Measurements from ENCODE around the gene GATA5. TPM values are rescaled to one million over a fixed set of nuclear protein-coding genes. Genes with fewer than 3 reads are reported as not detected.

Gene GATA5
- total RNA-seq, 1 experiment from 2014 or later: 0.18 TPM

DNA sequence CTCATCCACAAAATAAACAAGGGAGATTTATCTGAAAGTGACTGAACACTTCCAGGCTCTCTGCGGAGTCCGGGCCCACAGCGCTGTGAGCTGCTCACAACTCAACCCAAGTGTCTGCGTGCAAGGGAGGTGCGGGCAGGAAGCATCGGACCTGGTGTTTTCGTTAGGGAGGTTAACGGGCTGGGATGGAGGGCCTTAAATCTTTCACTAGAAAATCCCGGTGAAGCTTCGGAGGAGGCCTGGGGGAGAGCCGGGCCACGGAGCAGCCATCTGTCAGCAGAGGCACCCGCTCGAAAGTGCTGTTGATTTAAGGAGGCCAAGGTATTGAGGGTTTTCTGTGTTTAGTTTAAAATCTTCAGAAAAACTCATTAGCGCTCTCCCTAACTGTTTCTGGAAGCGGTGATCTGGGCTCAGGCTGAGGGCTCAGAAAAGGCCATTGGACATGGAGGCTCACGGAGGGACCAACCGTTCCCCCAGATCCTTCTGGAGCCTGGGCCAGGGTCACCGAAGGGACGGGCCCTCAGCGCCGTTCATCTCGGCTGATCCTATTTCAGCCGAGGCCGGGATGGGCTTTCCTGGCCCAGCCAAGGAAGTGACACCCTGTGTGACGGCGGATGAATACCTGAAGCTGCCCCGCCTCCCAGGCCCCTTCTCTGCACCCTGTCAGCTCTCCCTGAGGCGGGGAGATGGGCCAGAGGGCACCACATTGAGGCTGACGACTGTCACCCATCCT, 20.7 kb downstream of the GATA5 start:
- Histone ChIP-seq H3K9ac (ENCODE audit: low read length) (no peak overlapping the region), H3K4me1 (ENCODE audit: insufficient read depth, low read length) (no peaks in the 10 kb centered on the region), H3K27ac (ENCODE audit: low read length) (no peak overlapping the region), H3K9me3 (ENCODE audit: low read length) (no peaks in the 10 kb centered on the region), H3K79me2 (ENCODE audit: low read length) (no peaks in the 10 kb centered on the region), H2AFZ (ENCODE audit: low read length) (no peak overlapping the region), H4K20me1 (ENCODE audit: low read length) (no peaks in the 10 kb centered on the region), H3K4me2 (ENCODE audit: low read length) (no peak overlapping the region), H3F3A (ENCODE audit: low read length, unreplicated experiment) (no peaks in the 10 kb centered on the region), H3K4me3 (ENCODE audit: low read length) (no peak overlapping the region), H3K9me2 (replicated peaks; ENCODE audit: low read length) (no peaks in the 10 kb centered on the region), H3K27me3 (ENCODE audit: low read length) (no peaks in the 10 kb centered on the region), H3K36me3 (ENCODE audit: low read depth, low read length) (no peaks in the 10 kb centered on the region)
- intact Hi-C loops (cut with micrococcal nuclease): no loop called here
- TF ChIP-seq EZH2 (IDR thresholded peaks at IDR 0.05; ENCODE audit: low read length, unreplicated experiment) (no peak), EZH2phosphoT487 (IDR thresholded peaks at IDR 0.05; ENCODE audit: borderline replicate concordance, low read length) (no peak)
- TF ChIP-seq, protein P1, sequence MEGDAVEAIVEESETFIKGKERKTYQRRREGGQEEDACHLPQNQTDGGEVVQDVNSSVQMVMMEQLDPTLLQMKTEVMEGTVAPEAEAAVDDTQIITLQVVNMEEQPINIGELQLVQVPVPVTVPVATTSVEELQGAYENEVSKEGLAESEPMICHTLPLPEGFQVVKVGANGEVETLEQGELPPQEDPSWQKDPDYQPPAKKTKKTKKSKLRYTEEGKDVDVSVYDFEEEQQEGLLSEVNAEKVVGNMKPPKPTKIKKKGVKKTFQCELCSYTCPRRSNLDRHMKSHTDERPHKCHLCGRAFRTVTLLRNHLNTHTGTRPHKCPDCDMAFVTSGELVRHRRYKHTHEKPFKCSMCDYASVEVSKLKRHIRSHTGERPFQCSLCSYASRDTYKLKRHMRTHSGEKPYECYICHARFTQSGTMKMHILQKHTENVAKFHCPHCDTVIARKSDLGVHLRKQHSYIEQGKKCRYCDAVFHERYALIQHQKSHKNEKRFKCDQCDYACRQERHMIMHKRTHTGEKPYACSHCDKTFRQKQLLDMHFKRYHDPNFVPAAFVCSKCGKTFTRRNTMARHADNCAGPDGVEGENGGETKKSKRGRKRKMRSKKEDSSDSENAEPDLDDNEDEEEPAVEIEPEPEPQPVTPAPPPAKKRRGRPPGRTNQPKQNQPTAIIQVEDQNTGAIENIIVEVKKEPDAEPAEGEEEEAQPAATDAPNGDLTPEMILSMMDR (conservative IDR thresholded peaks at IDR 0.05; ENCODE audit: low read depth, low read length): no peak
- ChIA-PET POLR2A (ENCODE audit: unreplicated experiment) (no interaction called here), CTCF (no interaction called here)
- ATAC-seq (no peak), DNase-seq (no peak)
- BruUV-seq (replicated peaks): no TSS peak

DNA sequence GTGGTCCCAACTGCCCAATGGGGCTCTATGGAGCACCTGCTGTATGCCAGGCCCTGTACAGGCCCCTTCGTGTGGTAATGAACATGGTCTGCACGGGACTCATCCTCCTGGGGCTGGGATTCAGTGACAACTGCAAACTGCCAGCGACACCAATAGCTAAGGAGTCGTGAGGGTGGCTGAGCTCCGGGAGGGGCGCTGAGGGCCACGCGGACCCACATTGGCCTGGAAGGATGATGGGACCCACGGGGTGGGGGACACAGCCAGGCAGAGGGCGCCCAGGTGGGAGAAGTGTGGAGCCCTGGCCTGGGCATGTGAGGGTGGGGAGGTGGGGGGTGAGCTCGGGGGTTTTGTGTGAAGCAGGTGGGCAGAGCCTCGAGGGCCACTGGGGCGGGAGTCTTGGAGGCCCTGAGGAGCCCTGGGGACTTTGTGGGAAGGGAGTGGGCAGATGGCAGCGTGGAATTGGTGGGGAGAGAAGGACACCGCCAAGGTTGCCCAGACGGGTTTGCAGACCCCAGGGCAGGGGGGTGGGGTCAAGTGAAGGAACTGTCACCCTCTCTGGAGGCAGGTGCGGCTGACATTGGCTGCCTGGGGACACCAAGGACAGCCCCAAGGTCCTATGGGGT, 22.5 kb downstream of the GATA5 start:
- Histone ChIP-seq H3K9ac (ENCODE audit: low read length) (no peak overlapping the region), H3K27me3 (ENCODE audit: low read length) (no peaks in the 10 kb centered on the region), H3K4me2 (ENCODE audit: low read length) (no peak overlapping the region), H3K4me1 (ENCODE audit: insufficient read depth, low read length) (no peaks in the 10 kb centered on the region), H3K4me3 (ENCODE audit: low read length) (no peak overlapping the region), H4K20me1 (ENCODE audit: low read length) (no peaks in the 10 kb centered on the region), H3K9me2 (replicated peaks; ENCODE audit: low read length) (no peaks in the 10 kb centered on the region), H3K27ac (ENCODE audit: low read length) (no peak overlapping the region), H2AFZ (ENCODE audit: low read length) (no peak overlapping the region), H3K36me3 (ENCODE audit: low read depth, low read length) (no peaks in the 10 kb centered on the region), H3K9me3 (ENCODE audit: low read length) (no peaks in the 10 kb centered on the region), H3F3A (ENCODE audit: low read length, unreplicated experiment) (no peaks in the 10 kb centered on the region), H3K79me2 (ENCODE audit: low read length) (no peaks in the 10 kb centered on the region)
- TF ChIP-seq EZH2 (IDR thresholded peaks at IDR 0.05; ENCODE audit: low read length, unreplicated experiment): no peak
- TF ChIP-seq EZH2phosphoT487 (IDR thresholded peaks at IDR 0.05; ENCODE audit: borderline replicate concordance, low read length): no peak
- ChIA-PET POLR2A (ENCODE audit: unreplicated experiment) (no interaction called here), CTCF (no interaction called here)
- intact Hi-C loops (cut with micrococcal nuclease): no loop called here
- no peak for DNase-seq
- no TSS peak for BruUV-seq (replicated peaks)
- ATAC-seq: no peak

DNA sequence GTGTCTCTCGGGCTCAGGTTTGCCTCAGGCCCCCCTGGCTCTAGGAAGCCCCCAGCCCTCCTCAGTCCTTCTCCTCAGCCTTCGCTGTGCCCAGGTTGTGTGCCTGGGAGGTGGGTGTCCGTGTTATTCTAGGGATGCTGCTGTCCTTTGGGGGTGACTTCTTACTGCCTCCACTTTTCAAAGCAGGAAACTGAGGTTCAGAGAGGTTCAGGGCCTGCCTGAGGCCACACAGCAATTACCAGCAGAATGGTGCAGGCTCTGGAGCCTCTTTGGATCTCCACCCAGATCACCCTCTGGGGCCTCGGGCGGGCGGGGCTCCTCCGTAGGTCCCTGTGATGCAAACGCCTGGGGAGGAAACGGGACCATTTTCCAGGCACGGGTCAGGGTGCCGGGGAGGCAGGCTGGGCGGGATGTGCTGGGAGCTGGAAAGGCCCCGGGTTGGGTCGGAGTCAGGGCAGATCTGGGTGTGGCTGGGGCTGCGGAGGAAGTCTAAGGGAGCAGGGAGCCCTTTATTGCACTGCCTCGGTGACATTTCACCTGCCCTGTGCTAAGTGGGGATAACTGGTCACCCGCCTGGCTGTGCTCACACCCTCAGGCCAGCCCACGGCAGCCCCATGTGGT, 23.2 kb downstream of the GATA5 start:
- TF ChIP-seq EZH2phosphoT487 (IDR thresholded peaks at IDR 0.05; ENCODE audit: borderline replicate concordance, low read length) (no peak), EZH2 (IDR thresholded peaks at IDR 0.05; ENCODE audit: low read length, unreplicated experiment) (no peak)
- TF ChIP-seq, protein P1 (conservative IDR thresholded peaks at IDR 0.05; ENCODE audit: low read depth, low read length): no peak
- Histone ChIP-seq H3K9ac (ENCODE audit: low read length) (no peak overlapping the region), H3K9me3 (ENCODE audit: low read length) (no peaks in the 10 kb centered on the region), H3K9me2 (replicated peaks; ENCODE audit: low read length) (no peaks in the 10 kb centered on the region), H3K4me3 (ENCODE audit: low read length) (no peak overlapping the region), H3K4me1 (ENCODE audit: insufficient read depth, low read length) (no peaks in the 10 kb centered on the region), H3K4me2 (ENCODE audit: low read length) (no peak overlapping the region), H3K27ac (ENCODE audit: low read length) (no peak overlapping the region), H2AFZ (ENCODE audit: low read length) (no peak overlapping the region), H3K79me2 (ENCODE audit: low read length) (no peaks in the 10 kb centered on the region), H4K20me1 (ENCODE audit: low read length) (no peaks in the 10 kb centered on the region), H3F3A (ENCODE audit: low read length, unreplicated experiment) (no peaks in the 10 kb centered on the region), H3K27me3 (ENCODE audit: low read length) (no peaks in the 10 kb centered on the region), H3K36me3 (ENCODE audit: low read depth, low read length) (no peaks in the 10 kb centered on the region)
- ChIA-PET CTCF (no interaction called here), POLR2A (ENCODE audit: unreplicated experiment) (no interaction called here)
- ATAC-seq (no peak), DNase-seq (no peak)
- intact Hi-C loops (cut with micrococcal nuclease): no loop called here
- BruUV-seq (replicated peaks): no TSS peak
